Brain microvascular endothelial cell (primary cell): Measurements from ENCODE around the gene GNB2.

ENCODE experiments used
- DNase-seq: peaks from one replicate; pipeline ENCODE4 v3.0.0-alpha.2; 2020
- H3K27ac ChIP-seq: fragments of 250-450 bp; sonication (Bioruptor Pico); 2 replicates; pipeline ENCODE4 v1.5.1; 2020; ENCODE audit warnings: mild to moderate bottlenecking, moderate library complexity
- H3K27me3 ChIP-seq: fragments of 250-450 bp; sonication (Bioruptor Pico); replicated peaks from 2 replicates; pipeline ENCODE4 v1.5.1; 2020; ENCODE audit warnings: mild to moderate bottlenecking
- H3K36me3 ChIP-seq: fragments of 250-450 bp; sonication (Bioruptor Pico); replicated peaks from 2 replicates; pipeline ENCODE4 v1.5.1; 2020; ENCODE audit warnings: mild to moderate bottlenecking
- H3K4me3 ChIP-seq: 2 replicates; pipeline ENCODE4 v1.5.1; 2011; ENCODE audit warnings: low read depth, mild to moderate bottlenecking, control low read depth, low read length, moderate library complexity
- in situ Hi-C: cut with HindIII; loops from 2 replicates; pipeline ENCODE4 v1.10.0; 2017; ENCODE audit warnings: low sequenced_read_pairs, low pct_ligation_motif_present
- TF ChIP-seq, protein P1 (sequence below): IDR thresholded peaks from 2 replicates; pipeline ENCODE4 v1.5.1; 2011; ENCODE audit warnings: low read depth, mild to moderate bottlenecking, moderate library complexity, low read length, control low read depth, inconsistent platforms; ENCODE audit errors: missing control alignments

Gene GNB2

DNA sequence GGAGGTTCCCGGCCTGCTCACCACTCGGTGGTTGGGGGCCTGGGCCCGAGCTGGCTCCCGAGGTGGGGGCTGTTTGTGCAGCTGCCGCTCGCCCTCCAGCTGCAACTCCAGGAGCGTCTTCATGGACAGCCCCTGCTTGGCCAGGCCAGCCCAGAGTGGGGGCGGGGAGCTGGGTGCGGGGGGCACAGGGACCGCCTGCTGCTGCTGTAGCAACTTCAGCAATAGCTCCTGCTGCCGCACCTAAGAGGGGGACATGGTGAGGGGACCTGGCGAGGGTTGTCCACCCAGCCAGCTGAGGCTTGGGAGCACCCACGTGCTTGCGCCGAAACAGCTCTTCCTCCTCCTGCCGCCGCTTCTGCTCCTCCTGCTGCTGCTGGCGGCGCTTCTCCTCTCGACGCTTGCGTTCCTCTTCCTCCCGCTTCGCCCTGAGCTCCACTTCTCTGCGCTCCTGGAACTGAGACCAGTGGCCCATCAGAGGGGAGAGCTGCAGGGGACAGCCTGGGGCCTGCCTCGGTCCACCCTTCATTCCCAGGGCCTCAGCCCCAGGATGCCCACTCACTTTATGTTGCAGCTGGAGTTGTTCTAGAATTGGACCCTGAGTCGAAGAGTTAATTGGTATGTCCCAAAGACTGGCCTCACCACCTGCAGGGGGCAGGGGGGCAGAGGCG is 9.6 kb downstream of the GNB2 start:
- Histone ChIP-seq H3K27me3 (no peaks in the 10 kb centered on the region), H3K27ac (no peak overlapping the region), H3K36me3 (peaks cover 76% of the 10 kb centered on the region), H3K4me3 (no peak overlapping the region)
- TF ChIP-seq, protein P1, sequence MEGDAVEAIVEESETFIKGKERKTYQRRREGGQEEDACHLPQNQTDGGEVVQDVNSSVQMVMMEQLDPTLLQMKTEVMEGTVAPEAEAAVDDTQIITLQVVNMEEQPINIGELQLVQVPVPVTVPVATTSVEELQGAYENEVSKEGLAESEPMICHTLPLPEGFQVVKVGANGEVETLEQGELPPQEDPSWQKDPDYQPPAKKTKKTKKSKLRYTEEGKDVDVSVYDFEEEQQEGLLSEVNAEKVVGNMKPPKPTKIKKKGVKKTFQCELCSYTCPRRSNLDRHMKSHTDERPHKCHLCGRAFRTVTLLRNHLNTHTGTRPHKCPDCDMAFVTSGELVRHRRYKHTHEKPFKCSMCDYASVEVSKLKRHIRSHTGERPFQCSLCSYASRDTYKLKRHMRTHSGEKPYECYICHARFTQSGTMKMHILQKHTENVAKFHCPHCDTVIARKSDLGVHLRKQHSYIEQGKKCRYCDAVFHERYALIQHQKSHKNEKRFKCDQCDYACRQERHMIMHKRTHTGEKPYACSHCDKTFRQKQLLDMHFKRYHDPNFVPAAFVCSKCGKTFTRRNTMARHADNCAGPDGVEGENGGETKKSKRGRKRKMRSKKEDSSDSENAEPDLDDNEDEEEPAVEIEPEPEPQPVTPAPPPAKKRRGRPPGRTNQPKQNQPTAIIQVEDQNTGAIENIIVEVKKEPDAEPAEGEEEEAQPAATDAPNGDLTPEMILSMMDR = no peak
- DNase-seq = no peak
- in situ Hi-C loops = no loop called here

- Histone ChIP-seq H3K4me3 (no peak overlapping the region), H3K27ac (no peak overlapping the region), H3K27me3 (no peaks in the 10 kb centered on the region), H3K36me3 (peaks cover 73% of the 10 kb centered on the region)
- TF ChIP-seq, protein P1 = no peak
- in situ Hi-C loops = no loop called here
- DNase-seq = no peak
Measured at GRCh38 chr7:100683659-100684533, 10.4 kb downstream of the GNB2 start.

- H3K36me3 ChIP-seq = peaks cover 67% of the 10 kb centered on the region
- DNase-seq = no peak
- no peaks in the 10 kb centered on the region for H3K27me3 ChIP-seq
- no peak overlapping the region for H3K4me3 ChIP-seq
- H3K27ac ChIP-seq = no peak overlapping the region
- in situ Hi-C loops = no loop called here
- TF ChIP-seq, protein P1 = no peak
Measured at GRCh38 chr7:100684534-100685042, 11.0 kb downstream of the GNB2 start.

DNA sequence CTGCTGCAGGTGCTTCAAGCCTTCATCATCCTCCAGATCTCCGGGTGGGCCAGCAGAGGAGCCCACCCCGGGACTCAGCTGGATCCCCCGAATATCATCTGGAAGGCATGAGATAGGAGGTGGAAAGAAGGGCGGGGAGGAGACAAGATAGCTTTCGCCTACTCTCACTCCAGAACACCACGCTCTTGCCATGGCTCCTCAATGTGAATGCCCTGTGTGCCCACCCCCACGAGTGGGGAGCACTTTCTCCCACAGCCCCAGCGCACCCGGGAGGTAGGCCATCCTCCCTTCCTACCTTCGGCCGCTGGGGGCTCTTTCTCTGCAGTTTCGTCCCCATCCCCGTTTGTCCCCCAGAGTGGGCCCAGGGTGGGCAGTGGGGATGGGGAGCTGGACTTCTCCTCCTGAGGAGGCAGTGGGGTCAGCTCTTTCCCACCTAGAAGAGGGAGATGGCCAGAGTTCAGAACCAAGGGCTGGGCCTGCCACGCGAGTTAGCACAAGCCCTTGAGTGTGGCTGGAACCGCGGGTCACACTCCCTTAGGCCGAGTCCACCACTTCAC is 11.6 kb downstream of the GNB2 start:
- Histone ChIP-seq H3K36me3 (peaks cover 64% of the 10 kb centered on the region), H3K27ac (no peak overlapping the region), H3K27me3 (no peaks in the 10 kb centered on the region), H3K4me3 (no peak overlapping the region)
- TF ChIP-seq, protein P1 = no peak
- in situ Hi-C loops = no loop called here
- no peak for DNase-seq

DNA sequence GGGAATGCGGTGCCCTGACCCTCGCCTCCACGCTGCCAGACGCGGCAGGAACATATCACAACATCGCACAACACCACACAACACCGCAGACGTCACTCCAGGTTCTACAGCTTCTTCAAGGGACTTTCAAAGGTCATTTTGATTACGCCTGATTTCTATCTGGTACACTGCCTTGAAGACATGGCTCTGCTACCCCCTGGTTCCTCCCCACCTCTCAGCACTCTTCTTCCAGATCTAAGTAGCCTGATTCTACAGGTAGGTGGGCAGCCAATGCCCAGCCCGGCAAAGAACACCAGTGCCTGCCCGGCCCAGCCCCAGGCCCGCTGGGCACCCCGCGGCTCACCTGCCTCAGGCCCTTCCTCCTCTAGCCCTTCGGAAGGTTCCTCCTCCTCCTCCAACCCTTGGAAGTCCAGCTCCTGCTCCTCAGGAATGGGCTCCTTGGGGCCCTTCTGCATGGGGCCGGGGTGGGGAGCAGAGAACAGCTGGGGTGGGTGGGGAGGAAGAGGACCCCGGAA is 12.1 kb downstream of the GNB2 start:
- TF ChIP-seq, protein P1 = no peak
- H3K27ac ChIP-seq = no peak overlapping the region
- in situ Hi-C loops = no loop called here
- H3K27me3 ChIP-seq = no peaks in the 10 kb centered on the region
- peaks cover 60% of the 10 kb centered on the region for H3K36me3 ChIP-seq
- H3K4me3 ChIP-seq = no peak overlapping the region
- DNase-seq = no peak
